ENCODE data around the gene DTNB. TPM values are rescaled to one million over a fixed set of nuclear protein-coding genes. Genes with fewer than 3 reads are reported as not detected.
A peak's percentile ranks its signal among the peaks of the same experiment; 100 is the strongest.

The DTNB gene
- total RNA-seq, 1 donor from 2014 or later, result 17.9 TPM

GRCh38 chr2:25388491-25388890, 284.9 kb downstream of the DTNB start:
- peak in 1 of 2 donors; percentile 40 for DNase-seq (ENCODE audit: extremely low spot score in 2 of 2)
- peaks cover 0 to 17% of the 10 kb centered on the region in 2 donors for H3K36me3 ChIP-seq
- H3K4me1 ChIP-seq, result no peaks in the 10 kb centered on the region
- H3K4me3 ChIP-seq, result no peak overlapping the region
- no peak overlapping the region for H3K27ac ChIP-seq
- TF ChIP-seq POLR2AphosphoS5 (IDR thresholded peaks at IDR 0.05; ENCODE audit: insufficient read depth in 1 of 2, low read depth in 1 of 2), result no peak
- TF ChIP-seq, protein P1, sequence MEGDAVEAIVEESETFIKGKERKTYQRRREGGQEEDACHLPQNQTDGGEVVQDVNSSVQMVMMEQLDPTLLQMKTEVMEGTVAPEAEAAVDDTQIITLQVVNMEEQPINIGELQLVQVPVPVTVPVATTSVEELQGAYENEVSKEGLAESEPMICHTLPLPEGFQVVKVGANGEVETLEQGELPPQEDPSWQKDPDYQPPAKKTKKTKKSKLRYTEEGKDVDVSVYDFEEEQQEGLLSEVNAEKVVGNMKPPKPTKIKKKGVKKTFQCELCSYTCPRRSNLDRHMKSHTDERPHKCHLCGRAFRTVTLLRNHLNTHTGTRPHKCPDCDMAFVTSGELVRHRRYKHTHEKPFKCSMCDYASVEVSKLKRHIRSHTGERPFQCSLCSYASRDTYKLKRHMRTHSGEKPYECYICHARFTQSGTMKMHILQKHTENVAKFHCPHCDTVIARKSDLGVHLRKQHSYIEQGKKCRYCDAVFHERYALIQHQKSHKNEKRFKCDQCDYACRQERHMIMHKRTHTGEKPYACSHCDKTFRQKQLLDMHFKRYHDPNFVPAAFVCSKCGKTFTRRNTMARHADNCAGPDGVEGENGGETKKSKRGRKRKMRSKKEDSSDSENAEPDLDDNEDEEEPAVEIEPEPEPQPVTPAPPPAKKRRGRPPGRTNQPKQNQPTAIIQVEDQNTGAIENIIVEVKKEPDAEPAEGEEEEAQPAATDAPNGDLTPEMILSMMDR (IDR thresholded peaks at IDR 0.05), result no peak
- TF ChIP-seq POLR2A (IDR thresholded peaks at IDR 0.05), result no peak
- intact Hi-C loops (cut with DNase I), result no loop called here
- H3K27me3 ChIP-seq, result no peaks in the 10 kb centered on the region
- no peaks in the 10 kb centered on the region for H3K9me3 ChIP-seq

DNA sequence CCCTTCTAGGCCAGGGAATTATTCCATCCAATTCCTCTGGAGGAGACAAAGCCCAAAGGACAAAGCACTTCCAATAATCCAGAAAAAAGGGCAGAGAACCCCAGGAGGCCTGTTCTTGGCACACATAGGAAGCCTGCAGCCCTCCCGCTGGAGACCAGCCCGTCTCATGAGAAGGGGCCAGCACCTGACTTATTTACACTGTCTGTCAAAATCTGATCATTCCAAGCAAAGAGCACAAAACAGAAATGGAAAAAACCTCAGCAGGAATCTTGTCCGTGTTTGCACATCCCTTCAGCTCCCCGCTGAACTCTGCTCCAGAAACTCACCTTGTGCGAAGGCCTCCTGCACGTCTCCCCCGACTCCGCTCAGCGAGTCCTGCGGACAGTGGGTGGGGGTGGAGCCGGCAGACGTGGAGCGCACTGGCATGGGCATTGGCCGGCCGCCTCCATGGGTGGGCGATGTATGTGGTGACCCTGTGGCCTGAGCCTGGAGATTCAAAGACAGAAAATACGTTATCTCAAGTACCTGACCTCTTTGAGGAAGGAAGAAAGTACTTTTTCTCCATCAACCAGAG, 285.4 kb downstream of the DTNB start:
- Histone ChIP-seq H3K4me1 (no peaks in the 10 kb centered on the region), H3K27me3 (no peaks in the 10 kb centered on the region), H3K27ac (no peak overlapping the region), H3K9me3 (no peaks in the 10 kb centered on the region), H3K36me3 (peaks cover 0 to 17% of the 10 kb centered on the region in 2 donors), H3K4me3 (no peak overlapping the region)
- DNase-seq (ENCODE audit: extremely low spot score in 2 of 2), result peak in 1 of 2 donors; percentile 62
- TF ChIP-seq POLR2A (IDR thresholded peaks at IDR 0.05), result no peak
- no peak for TF ChIP-seq POLR2AphosphoS5 (IDR thresholded peaks at IDR 0.05; ENCODE audit: insufficient read depth in 1 of 2, low read depth in 1 of 2)
- intact Hi-C loops (cut with DNase I), result no loop called here

DNA sequence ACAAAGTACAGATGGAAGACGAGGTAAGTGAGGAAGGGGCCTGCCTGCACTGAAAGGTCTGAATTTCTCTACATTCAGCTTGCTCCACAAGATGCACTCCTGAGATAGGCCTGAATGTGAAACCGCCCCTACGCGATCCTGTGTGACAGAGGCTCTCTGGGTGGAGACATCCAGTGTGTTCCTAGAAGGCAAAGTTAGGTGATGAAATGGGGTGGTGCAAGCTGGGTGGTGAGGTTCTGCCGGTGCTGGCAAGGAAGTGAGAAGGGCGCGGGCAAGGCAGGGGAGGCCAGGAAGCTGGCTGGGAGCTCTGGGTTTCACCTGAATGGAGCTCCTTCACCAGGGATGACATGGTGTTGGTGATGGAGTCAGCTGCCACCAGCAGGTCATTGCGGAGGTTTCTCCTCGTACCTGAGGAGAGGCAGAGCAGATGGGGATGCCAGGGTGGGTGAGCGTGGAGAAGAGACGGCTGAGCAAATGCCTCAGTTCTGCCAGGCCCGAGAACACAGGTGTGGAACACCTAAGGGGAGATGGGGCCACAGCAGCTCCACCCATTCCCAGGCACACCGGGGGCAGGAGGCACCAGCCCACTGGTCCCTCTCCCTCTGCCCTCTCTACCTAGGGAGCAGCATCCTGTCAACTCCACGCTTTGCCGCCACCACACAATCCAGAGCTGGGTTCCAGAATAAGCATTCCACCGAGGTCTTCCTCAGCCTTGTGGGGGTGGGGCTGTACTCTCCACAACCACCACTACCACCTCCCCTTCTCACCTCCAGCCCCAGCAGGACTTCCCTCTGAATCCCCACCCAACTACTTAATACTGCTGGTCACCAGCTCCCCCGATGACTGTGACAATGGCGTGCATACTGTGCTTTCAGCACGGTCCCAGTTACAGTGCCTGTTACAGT, 286.2 kb downstream of the DTNB start:
- Histone ChIP-seq H3K4me1 (no peaks in the 10 kb centered on the region), H3K4me3 (no peak overlapping the region), H3K27ac (no peak overlapping the region), H3K27me3 (no peaks in the 10 kb centered on the region), H3K36me3 (peaks cover 0 to 17% of the 10 kb centered on the region in 2 donors), H3K9me3 (no peaks in the 10 kb centered on the region)
- TF ChIP-seq POLR2A (IDR thresholded peaks at IDR 0.05), result no peak
- TF ChIP-seq, protein P1 (IDR thresholded peaks at IDR 0.05), result no peak
- TF ChIP-seq POLR2AphosphoS5 (IDR thresholded peaks at IDR 0.05; ENCODE audit: insufficient read depth in 1 of 2, low read depth in 1 of 2), result no peak
- DNase-seq (ENCODE audit: extremely low spot score in 2 of 2), result peak in 1 of 2 donors; percentile 64
- intact Hi-C loops (cut with DNase I), result no loop called here

GRCh38 chr2:25385910-25386309, 287.5 kb downstream of the DTNB start:
- TF ChIP-seq, protein P1 (IDR thresholded peaks at IDR 0.05), result no peak
- TF ChIP-seq POLR2A (IDR thresholded peaks at IDR 0.05), result no peak
- TF ChIP-seq POLR2AphosphoS5 (IDR thresholded peaks at IDR 0.05; ENCODE audit: insufficient read depth in 1 of 2, low read depth in 1 of 2), result no peak
- Histone ChIP-seq H3K27me3 (no peaks in the 10 kb centered on the region), H3K9me3 (no peaks in the 10 kb centered on the region), H3K36me3 (peaks cover 0 to 17% of the 10 kb centered on the region in 2 donors), H3K27ac (no peak overlapping the region), H3K4me1 (no peaks in the 10 kb centered on the region), H3K4me3 (no peak overlapping the region)
- DNase-seq (ENCODE audit: extremely low spot score in 2 of 2), result no peak
- intact Hi-C loops (cut with DNase I), result no loop called here

DNA sequence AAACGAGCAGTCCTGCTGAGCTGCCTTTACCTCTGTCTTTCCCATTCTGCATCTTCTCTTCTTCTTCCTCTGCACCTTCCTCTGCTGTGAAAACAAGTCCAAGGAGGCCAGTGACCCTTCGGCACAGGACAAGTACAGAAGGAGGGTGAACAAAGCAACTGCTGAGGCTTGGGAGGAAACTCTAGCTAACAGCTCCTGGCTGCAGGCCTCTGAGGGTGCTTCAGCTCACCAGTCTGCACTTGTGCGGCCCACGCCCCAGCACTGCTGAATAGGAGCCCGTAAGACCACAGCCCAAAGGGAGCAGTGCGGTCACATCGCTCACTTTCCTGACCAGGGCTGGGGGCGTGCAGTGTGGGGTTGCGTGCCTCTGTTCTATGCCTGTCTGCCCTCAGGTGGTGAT, 289.6 kb downstream of the DTNB start:
- Histone ChIP-seq H3K9me3 (no peaks in the 10 kb centered on the region), H3K36me3 (peaks cover 0 to 17% of the 10 kb centered on the region in 2 donors), H3K4me3 (no peak overlapping the region), H3K27me3 (no peaks in the 10 kb centered on the region), H3K4me1 (peaks cover 2% of the 10 kb centered on the region), H3K27ac (no peak overlapping the region)
- peak in 1 of 2 donors; percentile 49 for DNase-seq (ENCODE audit: extremely low spot score in 2 of 2)
- intact Hi-C loops (cut with DNase I), result no loop called here
- TF ChIP-seq, protein P1 (IDR thresholded peaks at IDR 0.05), result no peak
- TF ChIP-seq POLR2A (IDR thresholded peaks at IDR 0.05) (no peak), POLR2AphosphoS5 (IDR thresholded peaks at IDR 0.05; ENCODE audit: insufficient read depth in 1 of 2, low read depth in 1 of 2) (no peak)

All from vagina (tissue), 2 donors.